ENCODE results near the gene FGD5.

FGD5 gene

DNA sequence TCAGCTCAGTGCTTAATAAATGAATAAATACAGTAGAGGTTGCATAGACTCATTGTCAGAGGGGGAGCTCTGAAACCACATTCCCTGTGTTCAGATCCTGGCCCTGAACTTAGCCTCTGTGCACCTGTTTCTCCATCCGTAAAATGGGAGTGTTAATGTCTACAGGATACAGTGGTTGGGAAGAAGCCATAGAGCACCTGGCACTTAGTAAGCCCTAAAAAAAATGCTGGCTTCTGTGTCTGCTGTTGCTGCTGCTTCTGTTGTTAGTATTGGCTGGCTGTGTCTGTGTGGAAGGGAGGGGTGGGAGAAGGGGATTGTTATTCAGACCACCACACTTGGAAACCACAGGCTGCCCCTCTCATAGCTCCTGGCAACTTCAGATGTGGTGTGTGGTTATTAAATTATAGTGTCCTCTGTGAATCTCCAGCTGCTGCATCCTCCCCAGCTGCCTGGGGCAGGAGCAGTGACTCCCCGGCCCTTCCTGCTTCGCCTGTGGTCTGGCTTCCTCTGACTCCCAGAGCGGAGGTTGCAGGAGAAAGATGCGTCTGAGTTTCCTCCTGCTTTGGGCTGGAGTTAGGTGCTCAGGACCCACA lies 31.0 kb downstream of the FGD5 start:
- DNase-seq (ENCODE audit: low read depth in 2 of 3, low spot score in 2 of 3), result no peak

DNA sequence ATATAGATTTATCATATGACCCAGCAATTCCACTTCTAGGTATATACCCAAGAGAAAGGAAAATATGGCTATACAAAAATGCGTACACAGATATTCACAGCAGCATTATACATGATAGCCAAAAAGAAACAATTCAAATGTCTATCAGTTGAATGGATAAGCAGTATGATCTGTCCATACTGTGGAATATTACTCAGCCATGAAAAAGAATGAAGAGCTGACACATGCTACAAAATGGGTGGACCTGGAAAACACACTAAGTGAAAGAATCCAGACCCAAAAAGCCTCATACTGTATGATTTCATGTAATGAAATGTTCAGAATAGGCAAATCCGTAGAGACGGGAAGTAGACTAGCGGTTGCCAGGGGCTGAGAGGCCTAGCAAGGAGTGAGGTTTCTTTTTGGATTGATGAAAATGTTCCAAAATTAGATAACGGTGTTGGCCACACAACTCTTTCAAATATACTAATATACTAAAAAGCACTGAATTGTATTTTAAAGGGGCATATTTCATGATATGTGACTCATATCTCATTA lies 33.4 kb downstream of the FGD5 start:
- DNase-seq (ENCODE audit: low read depth in 2 of 3, low spot score in 2 of 3), result no peak

DNA sequence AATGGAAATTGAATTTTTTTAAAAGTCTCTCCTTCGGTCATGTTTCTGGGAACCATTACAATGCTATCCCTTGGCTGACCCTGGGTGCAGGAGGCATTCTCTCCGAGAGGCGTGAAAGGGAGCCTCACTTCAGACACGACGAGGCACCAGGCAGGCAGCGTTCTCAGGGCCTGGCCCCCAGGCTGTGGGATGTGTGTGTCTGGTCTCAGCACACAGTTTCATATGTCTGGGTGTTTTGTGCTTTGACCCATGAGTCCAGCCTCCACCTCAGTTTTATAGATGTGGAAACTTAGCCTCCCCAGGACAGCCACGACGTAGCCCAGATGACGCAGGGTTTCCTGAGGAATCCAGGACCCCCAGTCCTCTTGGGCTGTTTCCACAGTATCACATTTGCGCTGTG lies 34.0 kb downstream of the FGD5 start:
- DNase-seq (ENCODE audit: low read depth in 2 of 3, low spot score in 2 of 3), result no peak

DNA sequence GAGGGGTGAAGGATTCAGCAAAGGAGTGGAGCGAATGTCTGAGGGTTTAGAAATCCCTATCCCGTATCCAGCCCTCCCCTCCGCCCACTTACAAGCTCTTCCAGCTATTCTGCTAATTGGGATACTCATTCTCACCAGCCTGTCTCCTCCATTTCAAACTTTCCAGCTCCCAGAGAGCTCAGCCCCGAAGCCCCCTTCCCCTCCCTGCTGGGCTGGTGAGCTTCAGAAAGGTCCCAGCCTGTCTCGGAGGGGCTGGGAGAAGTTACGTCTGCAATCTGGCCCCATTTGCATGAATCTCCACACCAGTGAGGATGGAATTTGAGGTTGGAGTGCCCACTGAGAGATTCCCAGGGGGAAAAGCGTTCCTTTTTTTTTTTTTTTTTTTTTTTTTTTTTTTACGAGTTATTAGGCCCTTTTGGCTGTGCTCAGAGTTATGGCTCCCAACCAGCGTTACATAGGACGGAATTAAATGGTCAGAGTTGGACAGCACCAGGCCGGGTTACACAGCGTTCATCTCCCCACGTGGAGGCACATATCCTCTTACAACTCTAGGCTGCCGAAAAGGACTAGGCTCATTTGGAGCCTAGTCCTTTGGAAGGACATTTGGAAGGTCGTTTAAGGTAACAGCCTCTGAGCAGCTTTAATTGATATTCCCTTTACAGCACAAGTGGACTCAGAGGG lies 34.6 kb downstream of the FGD5 start:
- DNase-seq (ENCODE audit: low read depth in 2 of 3, low spot score in 2 of 3), result no peak

DNA sequence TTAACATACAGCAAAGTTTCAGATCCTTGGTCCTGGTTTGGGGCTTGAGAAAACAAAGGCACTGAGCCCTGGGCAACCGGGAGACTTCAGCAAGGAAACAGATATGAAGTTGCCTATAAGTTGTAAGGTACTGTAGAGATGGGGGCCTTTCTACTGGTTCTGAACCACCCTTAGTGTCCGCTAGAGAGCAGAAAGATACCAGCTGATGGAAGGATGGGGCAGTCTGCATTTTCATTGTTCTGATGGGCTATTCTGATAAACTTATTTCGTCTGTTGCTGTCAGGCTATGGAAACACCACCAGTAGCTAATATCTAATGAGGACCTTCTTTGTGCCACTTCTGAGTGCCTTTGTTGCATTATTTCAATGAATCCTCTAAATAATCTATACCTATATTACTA lies 38.7 kb downstream of the FGD5 start:
- DNase-seq (ENCODE audit: low read depth in 2 of 3, low spot score in 2 of 3), result no peak

DNA sequence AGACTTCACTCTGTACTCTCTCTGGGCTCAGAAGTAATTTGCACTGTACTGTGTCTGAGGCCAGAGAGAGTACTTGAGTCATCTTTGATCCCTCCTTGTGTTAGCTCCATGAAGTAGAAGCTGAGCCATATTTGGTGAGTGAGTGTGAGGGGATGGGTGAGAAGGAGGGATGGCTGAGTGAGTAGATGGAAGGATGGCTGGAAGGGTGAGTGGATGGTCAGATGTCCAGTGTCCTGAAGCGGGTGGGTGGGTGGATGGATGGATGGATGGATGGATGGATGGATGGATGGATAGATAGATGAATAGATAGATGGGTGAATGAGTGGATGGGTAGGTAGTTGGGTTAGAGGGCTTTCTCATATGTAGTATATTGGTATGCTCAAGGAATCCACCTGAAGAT lies 39.3 kb downstream of the FGD5 start:
- no peak for DNase-seq (ENCODE audit: low read depth in 2 of 3, low spot score in 2 of 3)

GRCh38 chr3:14859880-14860279 lies 41.1 kb downstream of the FGD5 start:
- DNase-seq (ENCODE audit: low read depth in 2 of 3, low spot score in 2 of 3), result no peak

- DNase-seq (ENCODE audit: low read depth in 2 of 3, low spot score in 2 of 3), result no peak
Measured at GRCh38 chr3:14861031-14861430, 42.3 kb downstream of the FGD5 start.

DNA sequence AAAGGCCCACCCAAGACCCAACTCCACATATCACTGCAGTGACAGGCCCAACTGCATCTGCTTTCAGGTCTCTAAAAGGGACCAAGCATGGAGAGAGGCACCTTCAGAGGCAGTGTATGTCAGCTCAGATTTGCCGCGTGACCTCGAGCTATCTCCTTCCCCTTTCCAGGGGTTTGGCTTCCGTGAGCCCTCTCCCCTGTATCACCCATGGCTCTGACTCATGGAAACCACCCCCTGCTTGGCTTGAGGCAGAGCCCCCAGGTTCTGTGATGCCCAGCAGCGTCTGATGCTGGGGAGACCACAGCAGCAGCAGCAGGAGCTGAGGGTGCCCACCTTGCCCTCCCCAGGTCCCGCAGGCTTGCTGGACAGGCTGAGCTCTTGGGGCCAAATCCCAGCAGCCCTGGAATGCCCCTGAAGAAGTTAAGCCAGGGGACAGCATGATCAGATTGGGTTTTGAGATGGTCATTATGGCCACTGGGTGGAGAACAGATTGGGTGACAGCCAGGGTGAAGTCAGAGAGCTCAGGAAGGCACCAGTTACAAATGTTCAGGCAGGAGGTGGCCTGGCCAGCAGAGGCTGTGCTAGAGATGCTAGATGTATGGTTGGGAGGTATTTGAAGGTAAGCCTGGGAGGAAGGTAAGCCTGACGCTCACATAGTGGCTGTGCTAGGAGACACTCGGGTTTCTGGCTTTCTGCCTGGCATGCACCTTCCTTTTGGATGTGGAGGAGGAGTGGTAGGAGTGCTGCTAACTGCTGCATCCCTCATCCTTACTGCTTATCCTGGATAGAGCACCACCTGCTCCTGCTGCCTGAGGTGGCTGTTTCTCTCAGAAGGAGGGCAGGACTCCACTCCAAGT lies 42.9 kb downstream of the FGD5 start:
- no peak for DNase-seq (ENCODE audit: low read depth in 2 of 3, low spot score in 2 of 3)

GRCh38 chr3:14862303-14862660 lies 43.5 kb downstream of the FGD5 start:
- DNase-seq (ENCODE audit: low read depth in 2 of 3, low spot score in 2 of 3), result no peak

DNA sequence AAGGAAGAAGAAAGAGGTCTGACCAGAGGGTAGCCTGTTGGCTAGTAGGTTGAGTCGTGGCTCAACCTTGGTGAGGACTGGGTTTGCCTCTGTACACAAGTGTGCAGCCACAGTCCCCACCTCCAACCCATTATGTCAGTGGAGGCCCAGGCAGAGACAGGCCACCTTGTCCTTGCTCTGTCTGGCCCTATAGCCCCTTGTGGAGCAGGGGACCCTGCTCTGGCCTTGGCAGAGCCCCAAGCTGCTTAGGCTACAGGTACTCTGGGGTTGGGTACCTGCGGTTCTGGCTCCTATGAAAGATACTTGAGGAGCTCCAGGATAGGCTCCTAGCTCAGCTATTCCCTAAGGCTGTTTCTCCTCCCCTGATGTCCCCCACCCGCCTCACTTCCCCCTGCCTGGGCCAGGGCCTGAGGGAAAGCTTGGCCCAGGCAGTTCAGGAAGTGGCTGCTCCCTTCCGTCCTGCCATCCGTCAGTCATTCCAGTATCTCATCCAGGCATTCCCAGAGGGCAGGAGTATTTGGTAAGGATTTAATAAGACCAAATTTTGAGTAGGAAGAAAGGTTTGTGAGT lies 44.0 kb downstream of the FGD5 start:
- DNase-seq (ENCODE audit: low read depth in 2 of 3, low spot score in 2 of 3), result no peak

GRCh38 chr3:14863333-14864100 lies 44.8 kb downstream of the FGD5 start:
- DNase-seq (ENCODE audit: low read depth in 2 of 3, low spot score in 2 of 3), result no peak

- no peak for DNase-seq (ENCODE audit: low read depth in 2 of 3, low spot score in 2 of 3)
Measured at GRCh38 chr3:14864131-14864530, 45.4 kb downstream of the FGD5 start.

DNA sequence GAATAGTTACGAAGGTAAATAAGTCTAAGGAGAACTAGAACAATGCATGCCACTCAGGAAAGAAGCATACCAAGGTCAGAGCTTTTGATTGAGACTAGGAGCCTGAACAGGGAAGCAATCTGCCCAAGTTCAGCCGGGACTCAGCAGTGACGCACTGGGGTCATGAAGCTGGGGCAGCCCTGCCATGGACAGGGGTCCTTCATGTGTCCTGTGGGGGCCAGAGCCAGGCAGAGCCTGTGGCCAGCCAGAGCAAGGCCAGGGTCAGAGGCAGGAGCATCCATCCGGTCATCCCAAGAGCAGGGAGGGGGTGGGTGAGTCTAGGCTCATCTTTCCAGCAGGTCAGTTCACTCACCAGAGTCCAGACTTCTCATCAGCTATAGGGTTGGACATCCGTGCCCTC lies 47.9 kb downstream of the FGD5 start:
- DNase-seq (ENCODE audit: low read depth in 2 of 3, low spot score in 2 of 3), result no peak

- no peak for DNase-seq (ENCODE audit: low read depth in 2 of 3, low spot score in 2 of 3)
Measured at GRCh38 chr3:14867936-14868570, 49.3 kb downstream of the FGD5 start.

DNA sequence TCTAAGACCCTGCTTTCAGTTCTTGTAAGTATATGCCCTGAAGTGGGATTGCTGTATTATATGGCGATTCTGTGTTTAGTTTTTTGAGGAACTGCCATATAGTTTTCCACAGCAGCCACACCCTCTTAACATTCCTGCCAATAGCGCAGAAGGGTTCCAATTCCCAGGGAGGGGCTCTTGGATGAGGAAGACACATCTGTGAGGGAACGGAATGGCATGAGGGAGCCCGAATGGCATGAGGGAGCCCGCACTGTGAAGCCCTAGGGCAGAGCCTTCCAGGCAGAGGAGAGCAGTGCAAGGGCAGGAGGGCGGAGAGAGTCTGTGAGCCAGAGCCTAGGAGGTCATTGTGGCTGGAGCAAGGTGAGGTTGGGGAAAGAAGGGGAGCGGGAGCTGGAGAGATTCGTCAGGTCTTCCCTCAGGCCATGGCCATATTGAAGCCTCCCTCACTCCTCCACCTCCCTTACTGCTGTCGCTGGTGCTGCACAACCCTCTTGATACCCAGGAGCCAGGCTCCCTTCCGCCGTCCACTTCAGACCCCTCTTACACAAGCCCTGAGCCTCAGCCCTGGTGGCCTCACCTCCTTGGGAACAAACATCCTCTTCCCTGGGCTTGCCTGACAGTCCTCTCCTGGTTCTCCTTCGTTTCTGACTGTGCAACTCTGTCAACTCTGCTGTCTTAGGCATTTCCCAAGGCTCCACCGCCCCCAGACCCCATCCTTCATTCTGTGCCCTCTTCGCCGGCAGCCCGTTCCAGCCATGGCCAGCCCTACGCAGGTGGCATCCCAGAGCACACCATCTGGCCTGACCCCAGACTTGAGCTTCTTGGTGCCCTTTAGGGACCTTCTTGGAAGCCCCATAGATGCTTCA lies 51.4 kb downstream of the FGD5 start:
- no peak for DNase-seq (ENCODE audit: low read depth in 2 of 3, low spot score in 2 of 3)

DNA sequence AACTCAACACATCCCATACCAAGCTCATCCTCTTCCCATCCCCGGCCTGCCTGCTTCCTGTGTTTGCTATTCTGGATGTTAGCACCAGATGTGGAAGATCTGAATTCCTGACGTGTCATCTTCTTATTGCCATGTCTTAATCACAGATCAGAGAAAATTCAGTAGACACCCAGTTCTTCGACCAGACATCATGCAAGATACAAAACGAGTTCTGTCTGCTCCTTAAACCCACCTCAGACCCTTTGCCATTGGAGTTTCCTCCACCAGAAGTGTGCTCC lies 52.0 kb downstream of the FGD5 start:
- DNase-seq (ENCODE audit: low read depth in 2 of 3, low spot score in 2 of 3), result no peak

GRCh38 chr3:14871456-14872200 lies 52.9 kb downstream of the FGD5 start:
- DNase-seq (ENCODE audit: low read depth in 2 of 3, low spot score in 2 of 3), result no peak

DNA sequence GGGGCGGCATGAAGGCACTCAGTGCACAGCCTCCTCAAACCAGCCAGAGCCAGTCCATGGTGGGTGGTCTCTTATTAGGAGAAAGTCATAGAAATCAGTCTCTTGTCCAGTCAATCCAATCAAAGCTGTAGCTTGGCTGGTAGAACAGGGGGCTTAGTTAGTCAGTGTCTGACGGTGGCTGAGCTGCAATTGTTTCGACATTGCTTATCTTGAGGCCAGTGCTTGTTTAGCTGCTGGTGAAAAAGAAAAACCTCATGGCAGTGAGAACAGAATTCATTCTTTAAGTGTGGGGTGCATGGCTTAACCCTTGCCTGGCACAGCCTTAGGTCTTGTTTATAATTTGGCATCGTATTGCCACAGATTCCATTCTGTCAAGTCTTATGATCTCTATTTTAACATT lies 53.9 kb downstream of the FGD5 start:
- DNase-seq (ENCODE audit: low read depth in 2 of 3, low spot score in 2 of 3), result no peak

Data from activated CD8-positive, alpha-beta memory T cell treated with anti-CD3 and anti-CD28 coated beads for 48 hours (primary cell).